Astrocyte (in vitro differentiated cells and primary cell): Measurements from ENCODE around the gene SLC15A5. TPM values are rescaled to one million over a fixed set of nuclear protein-coding genes. Genes with fewer than 3 reads are reported as not detected.

Source experiments
- DNase-seq: peaks from one replicate; pipeline ENCODE4 v3.0.0-alpha.2; 2010; ENCODE audit warnings: low read depth
- FAIRE-seq: peaks from 2 replicates; lab custom pipeline; 2011; peaks lifted over from hg19 to GRCh38; lab: Jason Lieb, UNC
- H2AFZ ChIP-seq: 2 replicates; pipeline ENCODE4 v1.6.0; 2012; ENCODE audit warnings: low read depth, low read length, inconsistent platforms
- H3K27ac ChIP-seq: 2 replicates; pipeline ENCODE4 v1.5.1; 2011; ENCODE audit warnings: low read depth, low read length, inconsistent platforms
- H3K27me3 ChIP-seq: 2 replicates; pipeline ENCODE4 v1.6.0; 2011; ENCODE audit warnings: low read length, inconsistent platforms; ENCODE audit not compliant: insufficient read depth
- H3K36me3 ChIP-seq: 2 replicates; pipeline ENCODE4 v1.5.1; 2011; ENCODE audit warnings: low read length, inconsistent platforms; ENCODE audit not compliant: insufficient read depth
- H3K4me1 ChIP-seq: 2 replicates; pipeline ENCODE4 v1.5.1; 2011; ENCODE audit warnings: low read length, inconsistent platforms; ENCODE audit not compliant: insufficient read depth
- H3K4me2 ChIP-seq: 2 replicates; pipeline ENCODE4 v1.6.0; 2012; ENCODE audit warnings: low read length, inconsistent platforms
- H3K4me3 ChIP-seq: 2 replicates; pipeline ENCODE4 v1.5.1; 2011; ENCODE audit warnings: low read depth, mild to moderate bottlenecking, low read length, inconsistent platforms; ENCODE audit not compliant: insufficient read depth
- H3K79me2 ChIP-seq: 2 replicates; pipeline ENCODE4 v1.6.0; 2012; ENCODE audit warnings: mild to moderate bottlenecking, low read length, inconsistent platforms; ENCODE audit not compliant: insufficient read depth
- H3K9ac ChIP-seq: 2 replicates; pipeline ENCODE4 v1.6.0; 2012; ENCODE audit warnings: mild to moderate bottlenecking, low read length, inconsistent platforms
- H3K9me3 ChIP-seq: 2 replicates; pipeline ENCODE4 v1.5.1; 2012; ENCODE audit warnings: low read depth, mild to moderate bottlenecking, low read length, inconsistent platforms; ENCODE audit not compliant: insufficient read depth
- H4K20me1 ChIP-seq: 2 replicates; pipeline ENCODE4 v1.6.0; 2012; ENCODE audit warnings: low read length, inconsistent platforms; ENCODE audit not compliant: insufficient read depth
- H3K27ac Mint-ChIP-seq: one replicate; pipeline ENCODE4 v1.8.0; 2021; ENCODE audit warnings: mild to moderate bottlenecking, mixed read lengths; ENCODE audit not compliant: unreplicated experiment
- H3K27me3 Mint-ChIP-seq: one replicate; pipeline ENCODE4 v1.8.0; 2021; ENCODE audit warnings: low read depth, mixed read lengths; ENCODE audit not compliant: unreplicated experiment
- H3K36me3 Mint-ChIP-seq: one replicate; pipeline ENCODE4 v1.8.0; 2021; ENCODE audit warnings: low read depth, mixed read lengths; ENCODE audit not compliant: unreplicated experiment
- H3K4me1 Mint-ChIP-seq: one replicate; pipeline ENCODE4 v1.8.0; 2021; ENCODE audit warnings: low read depth, mixed read lengths; ENCODE audit not compliant: unreplicated experiment
- H3K4me3 Mint-ChIP-seq: one replicate; pipeline ENCODE4 v1.8.0; 2021; ENCODE audit warnings: mild to moderate bottlenecking, moderate library complexity, mixed read lengths; ENCODE audit not compliant: unreplicated experiment
- H3K9me3 Mint-ChIP-seq: one replicate; pipeline ENCODE4 v1.8.0; 2021; ENCODE audit warnings: mild to moderate bottlenecking, mixed read lengths; ENCODE audit not compliant: unreplicated experiment
- CTCF ChIP-seq: IDR thresholded peaks from 2 replicates; pipeline ENCODE4 v1.5.1; 2011; ENCODE audit warnings: low read depth, mild to moderate bottlenecking, inconsistent platforms, low read length, moderate library complexity; ENCODE audit not compliant: insufficient read depth
- EZH2 ChIP-seq: IDR thresholded peaks from 2 replicates; pipeline ENCODE4 v1.6.1; 2012; ENCODE audit warnings: mild to moderate bottlenecking, low read length, inconsistent platforms; ENCODE audit not compliant: insufficient read depth
- total RNA-seq: library from RNA; stranded (reverse); gene quantifications from 2 replicates; pipeline ENCODE4 v1.2.1, GENCODE V29; 2021

The SLC15A5 gene
- total RNA-seq, 1 donor from 2014 or later: not detected

GRCh38 chr12:16300736-16301135, 23.3 kb upstream of the SLC15A5 start:
- Histone ChIP-seq H3K9me3 (no peaks in the 10 kb centered on the region), H3K36me3 (no peaks in the 10 kb centered on the region), H3K27ac (no peak overlapping the region), H3K27me3 (no peaks in the 10 kb centered on the region), H3K4me3 (no peak overlapping the region), H3K4me1 (no peaks in the 10 kb centered on the region), H3K4me2 (no peak overlapping the region), H3K9ac (no peak overlapping the region), H2AFZ (no peak overlapping the region), H3K79me2 (no peaks in the 10 kb centered on the region), H4K20me1 (no peaks in the 10 kb centered on the region)
- TF ChIP-seq CTCF (no peak), EZH2 (no peak)
- Mint-ChIP-seq H3K4me3 (no peak overlapping the region), H3K4me1 (peaks cover 16% of the 10 kb centered on the region), H3K36me3 (peaks cover 2% of the 10 kb centered on the region), H3K9me3 (peaks cover 2% of the 10 kb centered on the region), H3K27me3 (no peaks in the 10 kb centered on the region), H3K27ac (peak overlapping the region; percentile 48)
- FAIRE-seq: no peak
- DNase-seq: no peak

GRCh38 chr12:16300122-16300521, 22.6 kb upstream of the SLC15A5 start:
- Histone ChIP-seq H3K4me1 (no peaks in the 10 kb centered on the region), H3K36me3 (no peaks in the 10 kb centered on the region), H3K9me3 (no peaks in the 10 kb centered on the region), H3K4me3 (no peak overlapping the region), H3K9ac (no peak overlapping the region), H3K27me3 (no peaks in the 10 kb centered on the region), H3K27ac (no peak overlapping the region), H3K79me2 (no peaks in the 10 kb centered on the region), H4K20me1 (no peaks in the 10 kb centered on the region), H3K4me2 (no peak overlapping the region), H2AFZ (no peak overlapping the region)
- H3K4me3 Mint-ChIP-seq: no peak overlapping the region
- TF ChIP-seq EZH2 (no peak), CTCF (no peak)
- peak; percentile 38 for DNase-seq
- H3K36me3 Mint-ChIP-seq: peaks cover 2% of the 10 kb centered on the region
- H3K27me3 Mint-ChIP-seq: no peaks in the 10 kb centered on the region
- H3K4me1 Mint-ChIP-seq: peaks cover 16% of the 10 kb centered on the region
- H3K9me3 Mint-ChIP-seq: peaks cover 2% of the 10 kb centered on the region
- peak overlapping the region; percentile 87 for H3K27ac Mint-ChIP-seq
- no peak for FAIRE-seq

GRCh38 chr12:16299403-16299802, 21.9 kb upstream of the SLC15A5 start:
- H4K20me1 ChIP-seq: no peaks in the 10 kb centered on the region
- H3K27me3 ChIP-seq: no peaks in the 10 kb centered on the region
- H3K4me2 ChIP-seq: no peak overlapping the region
- peaks cover 2% of the 10 kb centered on the region for H3K36me3 Mint-ChIP-seq
- no peak overlapping the region for H3K4me3 ChIP-seq
- peak; percentile 5 for DNase-seq
- FAIRE-seq: no peak
- peaks cover 16% of the 10 kb centered on the region for H3K4me1 Mint-ChIP-seq
- no peak overlapping the region for H3K9ac ChIP-seq
- no peaks in the 10 kb centered on the region for H3K27me3 Mint-ChIP-seq
- peaks cover 2% of the 10 kb centered on the region for H3K9me3 Mint-ChIP-seq
- no peaks in the 10 kb centered on the region for H3K36me3 ChIP-seq
- H3K79me2 ChIP-seq: no peaks in the 10 kb centered on the region
- no peak overlapping the region for H2AFZ ChIP-seq
- H3K4me1 ChIP-seq: no peaks in the 10 kb centered on the region
- H3K4me3 Mint-ChIP-seq: no peak overlapping the region
- no peak overlapping the region for H3K27ac ChIP-seq
- TF ChIP-seq EZH2 (no peak), CTCF (no peak)
- H3K9me3 ChIP-seq: no peaks in the 10 kb centered on the region
- H3K27ac Mint-ChIP-seq: peak overlapping the region; percentile 87
